RWPE1 (cell line): ENCODE data around the gene LTBR.
"Not testable (repeated sequence)": the region's sequence is repeated elsewhere in the genome, so short reads cannot be mapped to it uniquely, and the experiment has no call there.

Experiments
- CTCF ChIA-PET: fragments of 350-600 bp; sonication (Branson Sonifier 250); formaldehyde crosslinking; extraction: SDS; loops from one replicate; lab custom pipeline; 2021; lab: Yijun Ruan, JAX
- POLR2A ChIA-PET: fragments of 400-600 bp; formaldehyde crosslinking; extraction: SDS; loops from one replicate; lab custom pipeline; 2020; ENCODE audit warnings: antibody characterized with exemption; ENCODE audit not compliant: low non-redundant PET; lab: Yijun Ruan, JAX
- DNase-seq: peaks from one replicate; pipeline ENCODE4 v3.0.0; 2012; ENCODE audit warnings: low spot score
- H3K27ac ChIP-seq: fragments of 450-650 bp; 2 replicates; pipeline ENCODE4 v1.5.1; 2017
- CTCF ChIP-seq: fragments of 450-650 bp; conservative IDR thresholded peaks from 2 replicates; pipeline ENCODE4 v1.5.1; 2017; ENCODE audit warnings: low read depth, mild to moderate bottlenecking

Gene LTBR

GRCh38 chr12:6336889-6337853, 46.8 kb upstream of the LTBR start:
- ChIA-PET CTCF (no interaction called here), POLR2A (interaction anchor here (0.8 to 1.0 kb wide), 4 partner anchors 8 to 37 kb away, joined by 3 to 5 read pairs (median 4); no protein-coding TSS in a partner anchor)
- H3K27ac ChIP-seq: peak overlapping the region; percentile 97
- no peak for TF ChIP-seq CTCF
- no peak for DNase-seq

GRCh38 chr12:6337958-6338433, 46.0 kb upstream of the LTBR start:
- ChIA-PET CTCF (no interaction called here), POLR2A (no interaction called here)
- peak overlapping the region; percentile 97 for H3K27ac ChIP-seq
- TF ChIP-seq CTCF: no peak
- no peak for DNase-seq

GRCh38 chr12:6338536-6338935, 45.4 kb upstream of the LTBR start:
- CTCF ChIA-PET: interaction anchor here (0.7 kb wide), 1 partner anchor 12 kb away, joined by 6 read pairs; no protein-coding TSS in a partner anchor
- POLR2A ChIA-PET, DNase-seq: not testable (repeated sequence)
- peak overlapping the region; percentile 97 for H3K27ac ChIP-seq

GRCh38 chr12:6338955-6339354, 45.0 kb upstream of the LTBR start:
- POLR2A ChIA-PET: no interaction called here
- TF ChIP-seq CTCF: no peak
- H3K27ac ChIP-seq: peak overlapping the region; percentile 97
- no peak for DNase-seq
- CTCF ChIA-PET: interaction anchor here (0.7 kb wide), 1 partner anchor 13 kb away, joined by 6 read pairs; no protein-coding TSS in a partner anchor

GRCh38 chr12:6340032-6340638, 43.8 kb upstream of the LTBR start:
- H3K27ac ChIP-seq: peak overlapping the region; percentile 97
- TF ChIP-seq CTCF: no peak
- DNase-seq: no peak
- ChIA-PET POLR2A (interaction anchor here (0.6 kb wide), 1 partner anchor 126 kb away, joined by 3 read pairs; no protein-coding TSS in a partner anchor), CTCF (interaction anchor here (0.6 to 1.7 kb wide), 2 partner anchors 17 to 53 kb away, joined by 4 to 5 read pairs; no protein-coding TSS in a partner anchor)

GRCh38 chr12:6340745-6341416, 43.1 kb upstream of the LTBR start:
- peak overlapping the region; percentile 97 for H3K27ac ChIP-seq
- no peak for DNase-seq
- ChIA-PET POLR2A (interaction anchor here (1.7 kb wide), 1 partner anchor 30 kb away, joined by 5 read pairs; no protein-coding TSS in a partner anchor), CTCF (interaction anchor here (0.6 to 1.7 kb wide), 2 partner anchors 18 to 54 kb away, joined by 4 to 5 read pairs; no protein-coding TSS in a partner anchor)
- no peak for TF ChIP-seq CTCF
